Neural crest cell (in vitro differentiated cells): ENCODE results near the gene AQP7. TPM values are rescaled to one million over a fixed set of nuclear protein-coding genes. Genes with fewer than 3 reads are reported as not detected.

Experiments
- DNase-seq: peaks from one replicate; pipeline ENCODE4 v3.0.0; 2021; ENCODE audit warnings: low read depth, mixed read lengths, low spot score
- H3K27ac Mint-ChIP-seq: one replicate; pipeline ENCODE4 v1.8.0; 2021; ENCODE audit warnings: mild to moderate bottlenecking, mixed read lengths; ENCODE audit not compliant: unreplicated experiment
- H3K27me3 Mint-ChIP-seq: 2 replicates; pipeline ENCODE4 v1.8.0; 2021; ENCODE audit warnings: low read depth, mild to moderate bottlenecking, mixed read lengths
- H3K36me3 Mint-ChIP-seq: 2 replicates; pipeline ENCODE4 v1.8.0; 2021; ENCODE audit warnings: low read depth, mild to moderate bottlenecking, mixed read lengths
- H3K4me1 Mint-ChIP-seq: 2 replicates; pipeline ENCODE4 v1.8.0; 2021; ENCODE audit warnings: mixed read lengths
- H3K4me3 Mint-ChIP-seq: one replicate; pipeline ENCODE4 v1.8.0; 2021; ENCODE audit warnings: mild to moderate bottlenecking, mixed read lengths
- H3K9me3 Mint-ChIP-seq: 2 replicates; pipeline ENCODE4 v1.8.0; 2021; ENCODE audit warnings: mixed read lengths
- CTCF ChIP-seq: fragments of 200-600 bp; sonication (generic); conservative IDR thresholded peaks from 2 replicates; pipeline ENCODE4 v1.5.0; 2021; ENCODE audit warnings: antibody characterized with exemption, mild to moderate bottlenecking
- total RNA-seq: library from RNA; stranded (reverse); gene quantifications from 2 replicates; pipeline ENCODE4 v1.2.1, GENCODE V29; 2021

AQP7 gene
- total RNA-seq, 1 donor from 2014 or later = 0.98 TPM

GRCh38 chr9:33341182-33341581 lies 61.2 kb downstream of the AQP7 start:
- no peak overlapping the region for H3K4me3 Mint-ChIP-seq
- H3K27ac Mint-ChIP-seq = no peak overlapping the region
- H3K27me3 Mint-ChIP-seq = no peaks in the 10 kb centered on the region
- DNase-seq = no peak
- no peaks in the 10 kb centered on the region for H3K4me1 Mint-ChIP-seq
- peaks cover 39% of the 10 kb centered on the region for H3K36me3 Mint-ChIP-seq
- TF ChIP-seq CTCF = no peak
- peaks cover 13% of the 10 kb centered on the region for H3K9me3 Mint-ChIP-seq

GRCh38 chr9:33340186-33340585 lies 62.2 kb downstream of the AQP7 start:
- TF ChIP-seq CTCF = no peak
- H3K4me1 Mint-ChIP-seq = no peaks in the 10 kb centered on the region

More at GRCh38 chr9:33340186-33340585, 62.2 kb downstream of the AQP7 start:
- peaks cover 13% of the 10 kb centered on the region for H3K9me3 Mint-ChIP-seq
- peaks cover 37% of the 10 kb centered on the region for H3K36me3 Mint-ChIP-seq
- H3K27me3 Mint-ChIP-seq = no peaks in the 10 kb centered on the region
- DNase-seq = no peak
- H3K27ac Mint-ChIP-seq = no peak overlapping the region
- H3K4me3 Mint-ChIP-seq = no peak overlapping the region

Other genes starting within 250 kb of the AQP7 start
- gene B4GALT1, start 235.2 kb downstream of the AQP7 start, total RNA-seq = 17.8 and 17.9 TPM in 2 replicates
- gene SPINK4, start 162.4 kb downstream of the AQP7 start, total RNA-seq = not detected in 2 replicates
- 97.5 and 106 TPM in 2 replicates for gene BAG1, start 137.9 kb downstream of the AQP7 start, total RNA-seq
- gene CHMP5, start 137.5 kb downstream of the AQP7 start, total RNA-seq = 41.2 and 44.2 TPM in 2 replicates
- gene NFX1, start 112.1 kb downstream of the AQP7 start, total RNA-seq = 32.2 and 33.2 TPM in 2 replicates
- 1.1 TPM in 2 replicates for gene AQP3, start 45.0 kb upstream of the AQP7 start, total RNA-seq
- gene NOL6, start 71.4 kb upstream of the AQP7 start, total RNA-seq = 42.9 and 43.1 TPM in 2 replicates
- 24.5 and 25.0 TPM in 2 replicates for gene ANKRD18B, start 121.7 kb upstream of the AQP7 start, total RNA-seq